ENCODE data around the gene CCDC112.
"Not testable (repeated sequence)": the region's sequence is repeated elsewhere in the genome, so short reads cannot be mapped to it uniquely, and the experiment has no call there.

The CCDC112 gene

GRCh38 chr5:115296124-115297022 lies at the start of gene CCDC112:
Gene CCDC112, minus strand, starts transcription at chr5:115296654. Its CDS starts 111 bp downstream, at chr5:115296543.
- DNase-seq (ENCODE audit: low spot score): peak; percentile 74

GRCh38 chr5:115345344-115345743 lies 48.9 kb upstream of the CCDC112 start:
- no peak for DNase-seq (ENCODE audit: low spot score)

GRCh38 chr5:115343855-115344254 lies 47.4 kb upstream of the CCDC112 start:
- no peak for DNase-seq (ENCODE audit: low spot score)

- no peak for DNase-seq (ENCODE audit: low spot score)
Measured at GRCh38 chr5:115342590-115343377, 46.3 kb upstream of the CCDC112 start.

GRCh38 chr5:115341745-115342144 lies 45.3 kb upstream of the CCDC112 start:
- no peak for DNase-seq (ENCODE audit: low spot score)

- DNase-seq (ENCODE audit: low spot score): no peak
Measured at GRCh38 chr5:115338851-115339250, 42.4 kb upstream of the CCDC112 start.

- DNase-seq (ENCODE audit: low spot score): no peak
Measured at GRCh38 chr5:115337882-115338281, 41.4 kb upstream of the CCDC112 start.

GRCh38 chr5:115336964-115337363 lies 40.5 kb upstream of the CCDC112 start:
- DNase-seq (ENCODE audit: low spot score): no peak

- DNase-seq (ENCODE audit: low spot score): no peak
Measured at GRCh38 chr5:115336201-115336720, 39.8 kb upstream of the CCDC112 start.

GRCh38 chr5:115335301-115335700 lies 38.8 kb upstream of the CCDC112 start:
- no peak for DNase-seq (ENCODE audit: low spot score)

- DNase-seq (ENCODE audit: low spot score): peak; percentile 19
Measured at GRCh38 chr5:115333164-115333563, 36.7 kb upstream of the CCDC112 start.

GRCh38 chr5:115330830-115331229 lies 34.4 kb upstream of the CCDC112 start:
- DNase-seq (ENCODE audit: low spot score): no peak

GRCh38 chr5:115329475-115329874 lies 33.0 kb upstream of the CCDC112 start:
- DNase-seq (ENCODE audit: low spot score): no peak

GRCh38 chr5:115328617-115329274 lies 32.3 kb upstream of the CCDC112 start:
- DNase-seq (ENCODE audit: low spot score): not testable (repeated sequence)

GRCh38 chr5:115325296-115325959 lies 29.0 kb upstream of the CCDC112 start:
- no peak for DNase-seq (ENCODE audit: low spot score)

- DNase-seq (ENCODE audit: low spot score): no peak
Measured at GRCh38 chr5:115324021-115324420, 27.6 kb upstream of the CCDC112 start.

- no peak for DNase-seq (ENCODE audit: low spot score)
Measured at GRCh38 chr5:115322729-115323128, 26.3 kb upstream of the CCDC112 start.

GRCh38 chr5:115321309-115321708 lies 24.9 kb upstream of the CCDC112 start:
- DNase-seq (ENCODE audit: low spot score): no peak

GRCh38 chr5:115320515-115320914 lies 24.1 kb upstream of the CCDC112 start:
- no peak for DNase-seq (ENCODE audit: low spot score)

GRCh38 chr5:115320006-115320405 lies 23.6 kb upstream of the CCDC112 start:
- DNase-seq (ENCODE audit: low spot score): no peak

GRCh38 chr5:115319007-115319406 lies 22.6 kb upstream of the CCDC112 start:
- DNase-seq (ENCODE audit: low spot score): no peak

GRCh38 chr5:115317736-115318135 lies 21.3 kb upstream of the CCDC112 start:
- DNase-seq (ENCODE audit: low spot score): no peak
